PFSK-1 (cell line): ENCODE measurements around the gene GAPDH.

Source experiments
- FOXP2 ChIP-seq: optimal IDR thresholded peaks from 2 replicates; pipeline ENCODE3; 2011; ENCODE audit warnings: borderline replicate concordance, control low read depth, inconsistent platforms; ENCODE audit not compliant: insufficient read depth; ENCODE audit errors: extremely low read length, extremely low read depth
- POLR2AphosphoS5 ChIP-seq: IDR thresholded peaks from 2 replicates; pipeline ENCODE4 v1.6.1; 2012; ENCODE audit warnings: low read depth, mild to moderate bottlenecking, control low read depth, low read length, moderate library complexity
- REST ChIP-seq, 2 experiments: IDR thresholded peaks; 2 replicates each; pipeline versions ENCODE4 v1.6.1 to v1.8.0; 2011 to 2012; ENCODE audit warnings: low read depth in 2 of 2, low read length in 2 of 2, control low read depth in 1 of 2, inconsistent platforms in 1 of 2, mild to moderate bottlenecking in 1 of 2, moderate library complexity in 1 of 2; ENCODE audit not compliant: insufficient read depth in 1 of 2
- SIN3A ChIP-seq: IDR thresholded peaks from 2 replicates; pipeline ENCODE4 v1.6.1; 2012; ENCODE audit warnings: mild to moderate bottlenecking, low read length, moderate library complexity, borderline replicate concordance; ENCODE audit not compliant: insufficient read depth
- TAF1 ChIP-seq: IDR thresholded peaks from 2 replicates; pipeline ENCODE4 v1.6.1; 2012; ENCODE audit warnings: low read length, control low read depth, borderline replicate concordance; ENCODE audit not compliant: insufficient read depth

Gene GAPDH

GRCh38 chr12:6560501-6561205 is 26.3 kb downstream of the GAPDH start:
- TF ChIP-seq POLR2AphosphoS5: no peak; the same call in 1 of the 2 replicates
- TF ChIP-seq TAF1: no peak
- no peak for TF ChIP-seq SIN3A
- no peak for TF ChIP-seq FOXP2
- TF ChIP-seq REST (IDR thresholded peaks at IDR 0.05; ENCODE audit: insufficient read depth in 1 of 2, low read depth in 2 of 2, low read length in 2 of 2): no peak

- TF ChIP-seq SIN3A: no peak
- no peak for TF ChIP-seq REST (IDR thresholded peaks at IDR 0.05; ENCODE audit: insufficient read depth in 1 of 2, low read depth in 2 of 2, low read length in 2 of 2)
- no peak for TF ChIP-seq TAF1
- TF ChIP-seq FOXP2: no peak
- TF ChIP-seq POLR2AphosphoS5: no peak
Observed at GRCh38 chr12:6562881-6563280, 28.6 kb downstream of the GAPDH start.

GRCh38 chr12:6563448-6564050 is 29.2 kb downstream of the GAPDH start:
- TF ChIP-seq REST (IDR thresholded peaks at IDR 0.05; ENCODE audit: insufficient read depth in 1 of 2, low read depth in 2 of 2, low read length in 2 of 2) (no peak), POLR2AphosphoS5 (no peak), FOXP2 (no peak), TAF1 (no peak), SIN3A (no peak)

- no peak for TF ChIP-seq FOXP2
- TF ChIP-seq REST (IDR thresholded peaks at IDR 0.05; ENCODE audit: insufficient read depth in 1 of 2, low read depth in 2 of 2, low read length in 2 of 2): no peak
Observed at GRCh38 chr12:6567112-6567670, 32.9 kb downstream of the GAPDH start.
